Measurements from ENCODE around the gene PAX7.

DNA sequence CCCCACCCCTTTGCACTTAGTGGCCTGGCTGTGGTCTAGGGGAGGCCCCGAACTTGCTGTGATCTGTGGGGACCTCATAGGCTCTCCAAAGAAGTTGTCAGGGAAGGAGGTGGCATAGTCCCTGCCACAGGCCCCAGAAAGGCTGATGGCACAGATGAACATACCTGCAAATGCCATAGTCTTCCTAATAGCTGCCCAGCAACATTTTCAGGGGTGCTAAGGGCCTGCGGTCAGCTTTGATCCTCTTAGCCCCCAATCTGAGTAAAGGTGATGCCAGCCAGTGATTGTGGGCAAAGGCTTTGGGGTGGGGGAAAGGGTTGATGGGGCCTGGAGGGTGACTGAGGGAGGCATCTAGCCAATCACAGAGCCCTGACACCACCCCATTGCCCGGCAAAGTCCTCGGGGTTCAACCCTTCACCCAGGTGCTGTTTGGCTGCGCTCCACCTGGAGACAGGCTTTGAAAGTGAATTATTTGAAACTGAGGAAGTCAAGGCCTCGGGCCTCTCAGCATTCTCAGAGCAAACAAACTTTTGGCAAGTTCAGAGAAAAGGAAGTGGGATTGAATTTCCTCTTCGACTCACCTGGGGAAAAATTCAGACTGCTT, 35.8 kb downstream of the PAX7 start:
- TF ChIP-seq, protein P1, sequence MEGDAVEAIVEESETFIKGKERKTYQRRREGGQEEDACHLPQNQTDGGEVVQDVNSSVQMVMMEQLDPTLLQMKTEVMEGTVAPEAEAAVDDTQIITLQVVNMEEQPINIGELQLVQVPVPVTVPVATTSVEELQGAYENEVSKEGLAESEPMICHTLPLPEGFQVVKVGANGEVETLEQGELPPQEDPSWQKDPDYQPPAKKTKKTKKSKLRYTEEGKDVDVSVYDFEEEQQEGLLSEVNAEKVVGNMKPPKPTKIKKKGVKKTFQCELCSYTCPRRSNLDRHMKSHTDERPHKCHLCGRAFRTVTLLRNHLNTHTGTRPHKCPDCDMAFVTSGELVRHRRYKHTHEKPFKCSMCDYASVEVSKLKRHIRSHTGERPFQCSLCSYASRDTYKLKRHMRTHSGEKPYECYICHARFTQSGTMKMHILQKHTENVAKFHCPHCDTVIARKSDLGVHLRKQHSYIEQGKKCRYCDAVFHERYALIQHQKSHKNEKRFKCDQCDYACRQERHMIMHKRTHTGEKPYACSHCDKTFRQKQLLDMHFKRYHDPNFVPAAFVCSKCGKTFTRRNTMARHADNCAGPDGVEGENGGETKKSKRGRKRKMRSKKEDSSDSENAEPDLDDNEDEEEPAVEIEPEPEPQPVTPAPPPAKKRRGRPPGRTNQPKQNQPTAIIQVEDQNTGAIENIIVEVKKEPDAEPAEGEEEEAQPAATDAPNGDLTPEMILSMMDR (IDR thresholded peaks at IDR 0.05) = no peak
- TF ChIP-seq POLR2A (IDR thresholded peaks at IDR 0.05) = no peak

All from uterus (tissue), 2 donors.